ENCODE measurements around the gene PSME1. TPM values are rescaled to one million over a fixed set of nuclear protein-coding genes. Genes with fewer than 3 reads are reported as not detected.

Gene PSME1
- total and polyA plus RNA-seq, 2 of the 13 experiments (the other 11 are each of a cell fraction or from before 2014, with no cell fraction given) = 159 to 608 TPM

DNA sequence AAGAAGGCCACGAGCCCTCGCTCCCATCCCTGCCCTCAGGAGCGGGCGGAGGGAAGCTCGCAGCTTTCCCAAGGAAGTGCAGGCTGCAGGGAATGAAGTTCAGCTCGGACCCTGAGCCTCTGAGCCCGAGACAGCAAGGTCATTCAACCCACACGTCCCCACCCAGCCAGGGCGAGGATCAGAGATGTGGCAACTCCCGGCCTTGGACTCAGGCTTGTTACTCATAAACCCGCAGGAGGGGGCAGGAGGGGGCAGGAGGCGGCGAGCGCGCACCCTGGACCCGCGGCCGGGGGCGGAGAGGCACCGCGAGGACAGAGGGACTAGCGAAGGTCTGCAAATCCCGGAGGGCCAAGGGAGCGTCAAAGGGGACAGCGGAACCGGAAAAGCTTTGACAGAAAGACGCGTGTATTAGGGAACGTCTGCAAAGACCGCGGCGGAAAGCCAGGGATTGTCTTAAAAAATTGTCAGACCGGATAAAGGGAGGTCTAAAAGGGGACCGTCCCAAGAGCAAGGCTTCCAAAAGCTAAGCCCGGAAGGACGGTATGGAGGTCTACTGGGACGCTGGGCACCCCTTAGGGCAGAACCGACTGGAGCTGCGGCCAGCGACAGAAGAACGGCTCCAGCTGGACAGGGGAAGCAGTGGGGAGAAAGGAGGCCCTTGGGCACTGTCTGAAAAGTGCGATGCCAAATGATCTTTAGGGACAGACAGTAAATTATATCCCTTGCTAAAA is 22.0 kb upstream of the PSME1 start (continued):
- TF ChIP-seq, protein P1, sequence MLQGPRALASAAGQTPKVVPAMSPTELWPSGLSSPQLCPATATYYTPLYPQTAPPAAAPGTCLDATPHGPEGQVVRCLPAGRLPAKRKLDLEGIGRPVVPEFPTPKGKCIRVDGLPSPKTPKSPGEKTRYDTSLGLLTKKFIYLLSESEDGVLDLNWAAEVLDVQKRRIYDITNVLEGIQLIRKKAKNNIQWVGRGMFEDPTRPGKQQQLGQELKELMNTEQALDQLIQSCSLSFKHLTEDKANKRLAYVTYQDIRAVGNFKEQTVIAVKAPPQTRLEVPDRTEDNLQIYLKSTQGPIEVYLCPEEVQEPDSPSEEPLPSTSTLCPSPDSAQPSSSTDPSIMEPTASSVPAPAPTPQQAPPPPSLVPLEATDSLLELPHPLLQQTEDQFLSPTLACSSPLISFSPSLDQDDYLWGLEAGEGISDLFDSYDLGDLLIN (CRISPR knock-in tag; IDR thresholded peaks at IDR 0.05; ENCODE audit: borderline replicate concordance) = peak; percentile 72
- TF ChIP-seq SP140L (CRISPR knock-in tag; IDR thresholded peaks at IDR 0.05; ENCODE audit: borderline replicate concordance) (peak; percentile 95; the same call in 1 of the 2 replicates), RXRB (CRISPR knock-in tag; IDR thresholded peaks at IDR 0.05; ENCODE audit: borderline replicate concordance) (peak; percentile 100), ZNF274 (CRISPR knock-in tag; IDR thresholded peaks at IDR 0.05) (peak; percentile 68; the same call in 1 of the 2 replicates), HNRNPUL1 (IDR thresholded peaks at IDR 0.05; ENCODE audit: low read depth, low read length) (peak; percentile 59; the same call in 1 of the 2 replicates), CENPX (CRISPR knock-in tag; IDR thresholded peaks at IDR 0.05) (no peak), TAF1 (CRISPR knock-in tag; IDR thresholded peaks at IDR 0.05) (peak; percentile 90), ZMYM3 (CRISPR knock-in tag; IDR thresholded peaks at IDR 0.05) (peak; percentile 99), SP4 (CRISPR knock-in tag; IDR thresholded peaks at IDR 0.05) (no peak), SRSF9 (IDR thresholded peaks at IDR 0.05; ENCODE audit: borderline replicate concordance, insufficient read depth, low read depth, low read length, poor library complexity, severe bottlenecking) (no peak), EHMT2 (IDR thresholded peaks at IDR 0.05; ENCODE audit: borderline replicate concordance, low read depth, low read length) (0 out of 2 replicates have a peak, but pooled peaks have one; percentile 22), ZNF598 (CRISPR knock-in tag; IDR thresholded peaks at IDR 0.05; ENCODE audit: borderline replicate concordance) (peak; percentile 54; the same call in 1 of the 2 replicates)
- TF ChIP-seq, protein P2, sequence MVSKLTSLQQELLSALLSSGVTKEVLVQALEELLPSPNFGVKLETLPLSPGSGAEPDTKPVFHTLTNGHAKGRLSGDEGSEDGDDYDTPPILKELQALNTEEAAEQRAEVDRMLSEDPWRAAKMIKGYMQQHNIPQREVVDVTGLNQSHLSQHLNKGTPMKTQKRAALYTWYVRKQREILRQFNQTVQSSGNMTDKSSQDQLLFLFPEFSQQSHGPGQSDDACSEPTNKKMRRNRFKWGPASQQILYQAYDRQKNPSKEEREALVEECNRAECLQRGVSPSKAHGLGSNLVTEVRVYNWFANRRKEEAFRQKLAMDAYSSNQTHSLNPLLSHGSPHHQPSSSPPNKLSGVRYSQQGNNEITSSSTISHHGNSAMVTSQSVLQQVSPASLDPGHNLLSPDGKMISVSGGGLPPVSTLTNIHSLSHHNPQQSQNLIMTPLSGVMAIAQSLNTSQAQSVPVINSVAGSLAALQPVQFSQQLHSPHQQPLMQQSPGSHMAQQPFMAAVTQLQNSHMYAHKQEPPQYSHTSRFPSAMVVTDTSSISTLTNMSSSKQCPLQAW (CRISPR knock-in tag; IDR thresholded peaks at IDR 0.05) = peak; percentile 100
- TF ChIP-seq, protein P3, sequence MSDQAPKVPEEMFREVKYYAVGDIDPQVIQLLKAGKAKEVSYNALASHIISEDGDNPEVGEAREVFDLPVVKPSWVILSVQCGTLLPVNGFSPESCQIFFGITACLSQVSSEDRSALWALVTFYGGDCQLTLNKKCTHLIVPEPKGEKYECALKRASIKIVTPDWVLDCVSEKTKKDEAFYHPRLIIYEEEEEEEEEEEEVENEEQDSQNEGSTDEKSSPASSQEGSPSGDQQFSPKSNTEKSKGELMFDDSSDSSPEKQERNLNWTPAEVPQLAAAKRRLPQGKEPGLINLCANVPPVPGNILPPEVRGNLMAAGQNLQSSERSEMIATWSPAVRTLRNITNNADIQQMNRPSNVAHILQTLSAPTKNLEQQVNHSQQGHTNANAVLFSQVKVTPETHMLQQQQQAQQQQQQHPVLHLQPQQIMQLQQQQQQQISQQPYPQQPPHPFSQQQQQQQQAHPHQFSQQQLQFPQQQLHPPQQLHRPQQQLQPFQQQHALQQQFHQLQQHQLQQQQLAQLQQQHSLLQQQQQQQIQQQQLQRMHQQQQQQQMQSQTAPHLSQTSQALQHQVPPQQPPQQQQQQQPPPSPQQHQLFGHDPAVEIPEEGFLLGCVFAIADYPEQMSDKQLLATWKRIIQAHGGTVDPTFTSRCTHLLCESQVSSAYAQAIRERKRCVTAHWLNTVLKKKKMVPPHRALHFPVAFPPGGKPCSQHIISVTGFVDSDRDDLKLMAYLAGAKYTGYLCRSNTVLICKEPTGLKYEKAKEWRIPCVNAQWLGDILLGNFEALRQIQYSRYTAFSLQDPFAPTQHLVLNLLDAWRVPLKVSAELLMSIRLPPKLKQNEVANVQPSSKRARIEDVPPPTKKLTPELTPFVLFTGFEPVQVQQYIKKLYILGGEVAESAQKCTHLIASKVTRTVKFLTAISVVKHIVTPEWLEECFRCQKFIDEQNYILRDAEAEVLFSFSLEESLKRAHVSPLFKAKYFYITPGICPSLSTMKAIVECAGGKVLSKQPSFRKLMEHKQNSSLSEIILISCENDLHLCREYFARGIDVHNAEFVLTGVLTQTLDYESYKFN (CRISPR knock-in tag; conservative IDR thresholded peaks at IDR 0.05) = peak; percentile 100
- TF ChIP-seq, protein P4, sequence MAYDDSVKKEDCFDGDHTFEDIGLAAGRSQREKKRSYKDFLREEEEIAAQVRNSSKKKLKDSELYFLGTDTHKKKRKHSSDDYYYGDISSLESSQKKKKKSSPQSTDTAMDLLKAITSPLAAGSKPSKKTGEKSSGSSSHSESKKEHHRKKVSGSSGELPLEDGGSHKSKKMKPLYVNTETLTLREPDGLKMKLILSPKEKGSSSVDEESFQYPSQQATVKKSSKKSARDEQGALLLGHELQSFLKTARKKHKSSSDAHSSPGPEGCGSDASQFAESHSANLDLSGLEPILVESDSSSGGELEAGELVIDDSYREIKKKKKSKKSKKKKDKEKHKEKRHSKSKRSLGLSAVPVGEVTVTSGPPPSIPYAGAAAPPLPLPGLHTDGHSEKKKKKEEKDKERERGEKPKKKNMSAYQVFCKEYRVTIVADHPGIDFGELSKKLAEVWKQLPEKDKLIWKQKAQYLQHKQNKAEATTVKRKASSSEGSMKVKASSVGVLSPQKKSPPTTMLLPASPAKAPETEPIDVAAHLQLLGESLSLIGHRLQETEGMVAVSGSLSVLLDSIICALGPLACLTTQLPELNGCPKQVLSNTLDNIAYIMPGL (CRISPR knock-in tag; IDR thresholded peaks at IDR 0.05; ENCODE audit: borderline replicate concordance in 1 of 2, low read depth in 1 of 2) = peak; percentile 97
- TF ChIP-seq, protein P5, sequence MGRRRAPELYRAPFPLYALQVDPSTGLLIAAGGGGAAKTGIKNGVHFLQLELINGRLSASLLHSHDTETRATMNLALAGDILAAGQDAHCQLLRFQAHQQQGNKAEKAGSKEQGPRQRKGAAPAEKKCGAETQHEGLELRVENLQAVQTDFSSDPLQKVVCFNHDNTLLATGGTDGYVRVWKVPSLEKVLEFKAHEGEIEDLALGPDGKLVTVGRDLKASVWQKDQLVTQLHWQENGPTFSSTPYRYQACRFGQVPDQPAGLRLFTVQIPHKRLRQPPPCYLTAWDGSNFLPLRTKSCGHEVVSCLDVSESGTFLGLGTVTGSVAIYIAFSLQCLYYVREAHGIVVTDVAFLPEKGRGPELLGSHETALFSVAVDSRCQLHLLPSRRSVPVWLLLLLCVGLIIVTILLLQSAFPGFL (CRISPR knock-in tag; IDR thresholded peaks at IDR 0.05) = no peak

All from HepG2 (cell line).